GM12878 (cell line): ENCODE results near the gene SEMA5A. TPM values are rescaled to one million over a fixed set of nuclear protein-coding genes. Genes with fewer than 3 reads are reported as not detected.
A peak's percentile ranks its signal among the peaks of the same experiment; 100 is the strongest.

Experiments used
- ATAC-seq: fragments of 200-7000 bp; cut with Tn5 transposase; 3 replicates; pipeline ENCODE4 v1.9.1; 2020; ENCODE audit warnings: mild to moderate bottlenecking, moderate library complexity
- BruUV-seq: library from RNA; stranded (reverse); fragments of 400-500 nt; replicated peaks from 2 replicates; lab custom pipeline; 2021; lab: Mats Ljungman, UMichigan
- CTCF ChIA-PET: fragments of 300-600 bp; sonication (Branson Sonifier 250); formaldehyde crosslinking; extraction: SDS; loops from one replicate; lab custom pipeline; 2021; ENCODE audit warnings: inconsistent platforms; lab: Yijun Ruan, JAX
- POLR2A ChIA-PET: fragments of 350-600 bp; formaldehyde crosslinking; extraction: SDS; loops from one replicate; lab custom pipeline; 2021; ENCODE audit warnings: inconsistent platforms; lab: Charles Lee
- RAD21 ChIA-PET: fragments of 300-600 bp; sonication (Branson Sonifier 250); formaldehyde crosslinking; loops from one replicate; lab custom pipeline; 2023; ENCODE audit warnings: antibody characterized with exemption; ENCODE audit not compliant: unreplicated experiment; lab: Charles Lee
- SMC1A ChIA-PET: fragments of 300-600 bp; sonication (Branson Sonifier 250); formaldehyde crosslinking; loops from one replicate; lab custom pipeline; 2023; ENCODE audit not compliant: unreplicated experiment, uncharacterized antibody; lab: Charles Lee
- DNase-seq: peaks from one replicate; pipeline ENCODE4 v3.0.0-alpha.2; 2011; ENCODE audit warnings: low read depth, low spot score
- FAIRE-seq: peaks from 3 replicates; lab custom pipeline; 2011; peaks lifted over from hg19 to GRCh38; lab: Jason Lieb, UNC
- H2AFZ ChIP-seq: 2 replicates; pipeline ENCODE4 v1.6.0; 2011; ENCODE audit warnings: low read depth, low read length, control low read depth; ENCODE audit not compliant: control insufficient read depth
- H3K27ac ChIP-seq: 2 replicates; pipeline ENCODE4 v1.5.1; 2011; ENCODE audit warnings: control low read depth; ENCODE audit not compliant: control insufficient read depth, insufficient read depth
- H3K27me3 ChIP-seq, 2 experiments: replicated peaks in 1 of 2; 2 replicates each; pipeline versions ENCODE4 v1.6.0 to v1.6.1; 2011; ENCODE audit warnings: low read length in 1 of 2; ENCODE audit not compliant: control insufficient read depth in 2 of 2, insufficient read depth in 2 of 2
- H3K36me3 ChIP-seq, 2 experiments: 2 replicates each; pipeline ENCODE4 v1.5.1; 2011; ENCODE audit warnings: low read length in 1 of 2; ENCODE audit not compliant: control insufficient read depth in 2 of 2, insufficient read depth in 2 of 2
- H3K4me1 ChIP-seq: 2 replicates; pipeline ENCODE4 v1.6.1; 2011; ENCODE audit warnings: mild to moderate bottlenecking, low read length, moderate library complexity, mixed read lengths; ENCODE audit not compliant: control insufficient read depth, insufficient read depth
- H3K4me2 ChIP-seq: 2 replicates; pipeline ENCODE4 v1.6.0; 2011; ENCODE audit warnings: control low read depth; ENCODE audit not compliant: control insufficient read depth, insufficient read depth
- H3K4me3 ChIP-seq: fragments of 200-600 bp; sonication (generic); 2 replicates; pipeline ENCODE4 v1.5.1; 2016
- H3K79me2 ChIP-seq: 2 replicates; pipeline ENCODE4 v1.6.0; 2011; ENCODE audit warnings: low read length; ENCODE audit not compliant: control insufficient read depth, insufficient read depth
- H3K9ac ChIP-seq: 2 replicates; pipeline ENCODE4 v1.8.0; 2011; ENCODE audit warnings: low read length, control low read depth, mixed read lengths; ENCODE audit not compliant: control insufficient read depth, insufficient read depth
- H3K9me3 ChIP-seq: replicated peaks from 3 replicates; pipeline ENCODE4 v1.5.1; 2011; ENCODE audit warnings: mild to moderate bottlenecking, low read length; ENCODE audit not compliant: control insufficient read depth, insufficient read depth
- H4K20me1 ChIP-seq: 2 replicates; pipeline ENCODE4 v1.6.0; 2011; ENCODE audit not compliant: control insufficient read depth, insufficient read depth
- REST ChIP-seq: IDR thresholded peaks from 2 replicates; pipeline ENCODE4 v1.6.1; 2012; ENCODE audit warnings: mild to moderate bottlenecking, low read depth, low read length
- SPI1 ChIP-seq: IDR thresholded peaks from 2 replicates; pipeline ENCODE4 v1.6.1; 2011; ENCODE audit warnings: low read depth, mild to moderate bottlenecking, low read length, moderate library complexity, borderline replicate concordance; ENCODE audit not compliant: insufficient read depth
- ZNF384 ChIP-seq: IDR thresholded peaks from 2 replicates; pipeline ENCODE4 v1.6.1; 2012; ENCODE audit warnings: low read depth, mild to moderate bottlenecking, low read length, improper control_type of control experiment, borderline replicate concordance
- WGBS: methylation state at CpG from one replicate; pipeline ENCODE4 v1.1.6; 2016; ENCODE audit warnings: low lambda C conversion rate; ENCODE audit not compliant: insufficient replicate concordance, insufficient coverage; ENCODE audit errors: missing lambda C conversion rate; 5-methylcytosine and 5-hydroxymethylcytosine counted together
- in situ Hi-C: fragments of 300-500 bp; cut with MboI; formaldehyde crosslinking; loops from 9 replicates; pipeline ENCODE4 v1.14.3; 2018; ENCODE audit warnings: mixed read lengths
- intact Hi-C: fragments of 100-400 bp; cut with micrococcal nuclease; formaldehyde crosslinking; loops from one replicate; pipeline ENCODE4 v1.14.2; 2022; ENCODE audit not compliant: unreplicated experiment
- polyA plus RNA-seq, 11 experiments: library from polyadenylated mRNA; depleted of rRNA in 4 of 11; unstranded in 6 of 11; stranded (reverse) in 5 of 11; fragments of >200 nt; fragmentation: Nextera tagmentation in 4 of 11; fragmentation: Illumina TruSeq in 1 of 11; extraction: Ambion mirVana in 4 of 11; extraction: Trizol in 1 of 11; gene quantifications; 1 replicate in 1 of 11; 2 replicates in 10 of 11; pipeline versions ENCODE4 v1.2.1 to v1.2.3, GENCODE V29; 2011 to 2016; ENCODE audit warnings: inconsistent platforms in 2 of 11, missing spikeins in 2 of 11, low read depth in 1 of 11
- total RNA-seq, 4 experiments: library from RNA; depleted of rRNA in 3 of 4; stranded (reverse); fragments of >200 nt in 3 of 4; fragmentation: Illumina TruSeq in 1 of 4; extraction: Trizol in 1 of 4; gene quantifications; 2 replicates each; pipeline versions ENCODE4 v1.2.1 to v1.2.3, GENCODE V29; 2013 to 2021

SEMA5A gene
- total and polyA plus RNA-seq, 10 of the 15 experiments (the other 5 are each of a cell fraction or from before 2014, with no cell fraction given), result 0.03 to 2.4 (median 0.09) TPM; not detected in 1

GRCh38 chr5:9122528-9122927 lies 423.3 kb downstream of the SEMA5A start:
- in situ Hi-C loops, result no loop called here
- no peak for DNase-seq
- TF ChIP-seq ZNF384, result no peak
- Histone ChIP-seq H3K27ac (no peak overlapping the region), H4K20me1 (no peaks in the 10 kb centered on the region), H3K4me3 (no peak overlapping the region), H3K4me1 (no peaks in the 10 kb centered on the region; the same call in 1 of the 2 replicates), H3K4me2 (no peak overlapping the region), H3K79me2 (no peaks in the 10 kb centered on the region), H3K27me3 (no peaks in the 10 kb centered on the region), H3K9ac (no peak overlapping the region), H3K9me3 (no peaks in the 10 kb centered on the region), H3K36me3 (no peaks in the 10 kb centered on the region), H2AFZ (no peak overlapping the region)
- ChIA-PET RAD21 (no interaction called here), CTCF (no interaction called here), POLR2A (no interaction called here), SMC1A (no interaction called here)
- ATAC-seq, result no peak
- intact Hi-C loops, result no loop called here
- no peak for FAIRE-seq
- WGBS, result 56% methylated on average over 16 of the region's 16 CpGs
- no TSS peak for BruUV-seq

GRCh38 chr5:9121597-9121996 lies 424.3 kb downstream of the SEMA5A start:
- intact Hi-C loops, result no loop called here
- Histone ChIP-seq H2AFZ (no peak overlapping the region), H3K4me2 (no peak overlapping the region), H3K36me3 (no peaks in the 10 kb centered on the region), H4K20me1 (no peaks in the 10 kb centered on the region), H3K4me1 (no peaks in the 10 kb centered on the region; the same call in 1 of the 2 replicates), H3K9ac (no peak overlapping the region), H3K27ac (no peak overlapping the region), H3K9me3 (no peaks in the 10 kb centered on the region), H3K4me3 (no peak overlapping the region), H3K27me3 (no peaks in the 10 kb centered on the region), H3K79me2 (no peaks in the 10 kb centered on the region)
- DNase-seq (no peak), ATAC-seq (no peak), FAIRE-seq (no peak)
- CTCF ChIA-PET, result no interaction called here
- RAD21 ChIA-PET, result no interaction called here
- WGBS, result 0% methylated on average over 1 of the region's 1 CpG
- in situ Hi-C loops, result no loop called here
- SMC1A ChIA-PET, result interaction anchor here (0.6 kb wide), 1 partner anchor 764 kb away, joined by 4 read pairs; no protein-coding TSS in a partner anchor
- BruUV-seq, result no TSS peak
- TF ChIP-seq REST (no peak), SPI1 (peak; percentile 4; the same call in 1 of the 2 replicates)
- POLR2A ChIA-PET, result no interaction called here
